GM08714 (cell line): ENCODE data around the gene NISCH.
A peak's percentile ranks its signal among the peaks of the same experiment; 100 is the strongest.

ENCODE experiments used
- H3K4me3 ChIP-seq: fragments of 200-500 bp; sonication (Bioruptor generic); 2 replicates; pipeline ENCODE4 v1.5.1; 2014; ENCODE audit warnings: mild to moderate bottlenecking, low read length, inconsistent platforms
- ZNF274 ChIP-seq: IDR thresholded peaks from 2 replicates; pipeline ENCODE4 v1.6.1; 2012; ENCODE audit warnings: mild to moderate bottlenecking, low read depth, low read length

The NISCH gene

DNA sequence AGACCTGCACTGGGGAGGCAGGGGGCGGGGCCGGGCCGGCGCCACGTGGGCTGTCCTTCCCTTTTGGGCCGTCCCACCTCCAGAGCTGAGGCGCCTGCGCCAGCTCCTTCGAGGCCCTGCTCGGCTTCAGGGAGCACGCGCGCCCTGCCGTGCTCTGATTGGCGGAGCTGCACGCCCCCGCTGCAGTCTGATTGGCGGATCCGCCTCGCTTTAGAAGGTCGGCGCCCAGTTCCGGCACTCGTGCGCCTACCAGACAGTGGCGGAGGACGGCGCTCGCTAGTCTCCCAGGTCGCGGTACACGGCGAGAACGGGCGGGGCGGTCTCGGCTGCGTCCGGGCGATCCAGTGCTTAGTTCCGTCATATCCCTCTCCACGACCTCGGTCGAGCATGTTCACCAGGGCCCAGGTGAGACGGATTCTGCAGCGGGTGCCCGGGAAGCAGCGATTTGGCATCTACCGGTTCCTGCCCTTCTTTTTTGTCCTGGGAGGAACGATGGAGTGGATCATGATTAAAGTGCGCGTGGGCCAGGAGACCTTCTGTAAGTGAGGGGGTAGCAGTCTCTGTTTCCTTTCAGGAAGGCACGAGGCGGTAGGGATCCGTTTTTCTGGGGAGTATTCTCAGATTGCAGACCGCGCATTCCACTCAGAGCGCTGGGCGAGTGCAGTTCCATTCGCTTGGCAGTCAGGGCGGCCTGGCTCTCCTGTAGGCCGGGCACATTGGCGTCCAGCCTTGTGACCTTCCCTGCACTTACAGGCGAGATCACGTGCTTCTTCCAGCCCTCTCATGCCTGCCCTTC is 81.2 kb downstream of the NISCH start, which contains the start of gene UQCC5:
Gene UQCC5 (plus strand): TSS at position 237 of the 796 bp plus-strand sequence. CDS start 151 bp downstream, at position 388.
- TF ChIP-seq ZNF274 = no peak

DNA sequence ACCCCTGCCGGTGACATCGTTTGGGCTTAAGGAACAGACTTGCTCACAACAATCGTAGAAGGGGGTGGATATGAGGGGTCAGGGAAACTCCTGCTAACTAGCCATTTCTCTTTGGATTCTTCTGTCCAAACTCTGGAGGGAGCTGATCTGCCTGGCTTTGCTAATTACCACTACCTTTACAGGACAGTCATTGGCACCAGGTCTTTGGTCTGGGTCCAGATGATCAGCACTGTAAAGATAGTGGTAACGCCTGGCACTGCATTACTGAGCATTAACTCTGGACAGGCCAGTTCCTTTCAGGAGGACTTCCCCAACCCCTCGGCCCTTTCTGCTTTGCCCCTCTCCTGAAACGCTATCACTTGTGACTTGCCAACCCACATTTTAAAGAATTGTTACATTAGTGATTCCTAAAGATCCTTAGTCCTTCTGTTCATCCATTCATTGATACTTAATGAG is 81.8 kb downstream of the NISCH start:
- H3K4me3 ChIP-seq = peak overlapping the region; percentile 76
- TF ChIP-seq ZNF274 = no peak

More for the DNA sequence above, 81.2 kb downstream of the NISCH start, which contains the start of gene UQCC5:
- peak within 1 kb of the TSS; percentile 76 for H3K4me3 ChIP-seq

DNA sequence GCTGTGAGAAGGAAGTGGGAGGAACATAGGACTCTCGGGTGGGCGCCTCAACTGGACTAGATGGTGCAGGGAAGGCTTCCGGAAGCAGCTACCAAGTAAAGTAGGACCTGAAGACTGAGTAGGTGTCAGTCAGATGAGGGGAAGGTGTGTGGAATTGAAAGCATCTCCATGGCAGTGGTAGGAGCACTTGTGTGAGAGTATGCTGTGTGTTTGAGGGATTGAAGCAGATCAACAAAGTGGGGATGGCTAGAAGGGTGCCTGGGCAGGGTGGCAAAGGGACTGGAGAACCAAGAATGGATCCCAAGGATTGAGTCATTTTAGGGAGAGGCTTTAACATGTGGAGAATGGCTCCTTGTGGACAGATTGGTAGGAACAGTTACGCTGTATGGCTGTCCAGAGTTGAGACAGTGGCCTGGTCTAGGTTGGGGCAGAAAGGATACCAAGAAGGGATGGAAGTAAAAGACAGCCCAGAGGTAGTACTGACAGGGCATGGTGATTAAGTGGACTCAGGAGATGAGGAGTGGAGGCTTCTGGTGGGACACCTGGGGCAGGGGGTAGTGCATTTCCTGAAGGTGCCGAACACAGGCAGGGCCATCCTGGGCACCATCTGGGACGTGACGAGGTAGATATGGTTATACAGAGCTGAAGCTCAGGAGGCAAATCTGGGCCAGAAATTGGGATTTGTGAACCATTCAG is 82.5 kb downstream of the NISCH start:
- H3K4me3 ChIP-seq = peak overlapping the region; percentile 76
- no peak for TF ChIP-seq ZNF274

DNA sequence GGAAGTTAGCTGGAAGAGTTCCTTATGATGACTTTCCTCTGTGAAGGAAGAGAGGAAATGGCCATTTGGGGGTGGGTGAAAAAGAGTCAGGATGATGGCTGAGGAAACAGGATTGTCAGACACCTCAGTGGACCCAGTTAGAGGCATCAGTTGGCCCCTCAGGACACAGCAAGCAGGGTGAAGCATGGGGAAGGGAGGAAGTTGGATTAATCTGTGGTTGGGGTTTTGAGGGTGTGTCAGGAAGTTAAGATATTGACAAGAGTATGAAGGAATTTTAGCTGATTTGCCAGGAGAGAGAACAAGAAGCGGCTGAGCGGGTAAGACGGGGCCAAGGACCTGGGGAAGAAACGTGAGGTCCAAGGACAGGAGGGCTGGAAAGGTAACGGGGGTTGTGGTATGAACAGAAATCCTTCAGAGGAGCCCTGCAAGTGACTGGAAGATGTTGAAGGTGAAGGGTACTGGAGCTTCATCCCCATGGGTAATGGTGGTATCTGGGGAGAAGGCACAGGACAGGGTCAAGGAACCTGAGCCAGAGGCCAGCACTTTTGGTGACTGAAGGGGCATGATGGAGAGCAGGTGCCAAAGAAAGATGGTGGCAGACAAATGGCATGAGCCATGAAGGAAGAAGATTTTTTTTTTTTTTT is 83.7 kb downstream of the NISCH start:
- TF ChIP-seq ZNF274 = no peak
- no peak overlapping the region for H3K4me3 ChIP-seq

DNA sequence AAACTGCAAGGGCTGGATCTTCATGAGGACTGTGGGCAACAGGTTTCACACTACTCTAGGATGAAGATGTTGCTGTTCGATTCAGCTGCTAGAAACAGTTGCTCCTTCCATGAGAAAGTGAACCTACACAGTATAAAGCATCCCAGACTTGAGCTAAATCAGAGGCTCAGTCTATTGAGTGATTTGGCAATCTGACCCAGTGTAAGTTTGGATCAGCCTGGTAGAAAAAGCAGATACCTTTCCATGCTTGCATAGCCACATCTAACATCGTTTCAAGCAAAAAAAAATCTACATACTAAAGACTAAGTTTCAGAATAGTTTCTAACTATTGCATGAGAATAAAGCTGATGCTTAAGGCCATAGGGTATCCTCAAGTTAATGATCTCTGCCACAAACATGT is 85.6 kb downstream of the NISCH start:
- H3K4me3 ChIP-seq = no peak overlapping the region
- no peak for TF ChIP-seq ZNF274
